Lower leg skin (tissue), 3 donors: Measurements from ENCODE around the gene SEMA3D.

ENCODE experiments used
- POLR2A ChIP-seq, 2 donors: fragments of 450-650 bp; IDR thresholded peaks; one replicate each; pipeline ENCODE4 v1.6.1; 2016 to 2017; ENCODE audit warnings: antibody characterized with exemption in 2 of 2, mild to moderate bottlenecking in 1 of 2, moderate library complexity in 1 of 2
- TF ChIP-seq, protein P1 (sequence below), 3 donors: fragments of 450-650 bp; IDR thresholded peaks; one replicate each; pipeline ENCODE4 v1.5.1; 2016; ENCODE audit warnings: antibody characterized with exemption in 3 of 3, mild to moderate bottlenecking in 3 of 3, moderate library complexity in 2 of 3

DNA sequence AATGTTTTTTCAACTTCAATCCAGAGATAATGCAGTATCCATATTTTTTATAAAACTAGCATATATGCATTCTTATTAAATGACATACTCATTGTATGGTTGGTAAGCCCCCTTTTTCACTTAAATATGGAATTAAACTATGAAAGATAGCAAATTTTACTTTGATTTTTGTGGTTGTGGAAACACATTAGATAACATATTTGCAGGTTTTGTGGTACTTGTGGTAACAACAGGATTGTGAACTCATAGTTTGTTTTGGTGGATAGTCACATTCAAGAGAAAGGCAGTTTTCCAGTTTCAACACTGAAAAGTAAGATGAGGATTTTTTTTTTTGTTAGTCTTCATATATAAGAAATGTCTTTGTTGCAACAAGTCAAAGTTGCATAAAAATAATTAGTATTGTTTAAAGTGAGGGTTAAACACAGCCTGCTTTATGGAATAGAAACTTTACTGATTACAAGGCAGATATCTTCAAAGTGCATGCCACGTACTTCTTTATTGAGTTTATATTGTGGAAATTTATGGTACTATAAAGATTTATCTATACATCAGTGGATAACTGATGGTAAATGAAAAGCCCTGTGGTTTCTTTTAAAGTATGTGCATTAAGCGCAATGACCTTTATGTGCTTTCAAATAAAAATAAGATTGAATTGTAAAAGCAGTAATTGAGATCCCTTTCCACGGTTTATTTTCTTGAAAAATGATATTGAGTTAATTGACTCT is 39.7 kb upstream of the SEMA3D start:
- TF ChIP-seq, protein P1, sequence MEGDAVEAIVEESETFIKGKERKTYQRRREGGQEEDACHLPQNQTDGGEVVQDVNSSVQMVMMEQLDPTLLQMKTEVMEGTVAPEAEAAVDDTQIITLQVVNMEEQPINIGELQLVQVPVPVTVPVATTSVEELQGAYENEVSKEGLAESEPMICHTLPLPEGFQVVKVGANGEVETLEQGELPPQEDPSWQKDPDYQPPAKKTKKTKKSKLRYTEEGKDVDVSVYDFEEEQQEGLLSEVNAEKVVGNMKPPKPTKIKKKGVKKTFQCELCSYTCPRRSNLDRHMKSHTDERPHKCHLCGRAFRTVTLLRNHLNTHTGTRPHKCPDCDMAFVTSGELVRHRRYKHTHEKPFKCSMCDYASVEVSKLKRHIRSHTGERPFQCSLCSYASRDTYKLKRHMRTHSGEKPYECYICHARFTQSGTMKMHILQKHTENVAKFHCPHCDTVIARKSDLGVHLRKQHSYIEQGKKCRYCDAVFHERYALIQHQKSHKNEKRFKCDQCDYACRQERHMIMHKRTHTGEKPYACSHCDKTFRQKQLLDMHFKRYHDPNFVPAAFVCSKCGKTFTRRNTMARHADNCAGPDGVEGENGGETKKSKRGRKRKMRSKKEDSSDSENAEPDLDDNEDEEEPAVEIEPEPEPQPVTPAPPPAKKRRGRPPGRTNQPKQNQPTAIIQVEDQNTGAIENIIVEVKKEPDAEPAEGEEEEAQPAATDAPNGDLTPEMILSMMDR (IDR thresholded peaks at IDR 0.05): no peak
- no peak for TF ChIP-seq POLR2A (IDR thresholded peaks at IDR 0.05)
